HG02840 (cell line): ENCODE measurements around the gene EIF2S2.

Source experiments
- ATAC-seq: cut with Tn5 transposase; IDR thresholded peaks from one replicate; pipeline ENCODE4 v1.9.1; 2021; ENCODE audit warnings: mild to moderate bottlenecking, moderate library complexity, moderate number of reproducible peaks; ENCODE audit not compliant: unreplicated experiment, low FRiP score

Gene EIF2S2

GRCh38 chr20:34122274-34122980, 10.4 kb upstream of the EIF2S2 start:
- no peak for ATAC-seq

- no peak for ATAC-seq
Measured at GRCh38 chr20:34120213-34120612, 8.2 kb upstream of the EIF2S2 start.

- ATAC-seq, result no peak
Measured at GRCh38 chr20:34115232-34115631, 3.2 kb upstream of the EIF2S2 start.

- ATAC-seq, result no peak
Measured at GRCh38 chr20:34114809-34115208, 2.8 kb upstream of the EIF2S2 start.

- no peak for ATAC-seq
Measured at GRCh38 chr20:34112600-34113101, 608 bp upstream of the EIF2S2 start.

GRCh38 chr20:34110745-34111641, 1.1 kb downstream of the EIF2S2 start:
- no peak for ATAC-seq

GRCh38 chr20:34110025-34110744, 1.9 kb downstream of the EIF2S2 start:
- no peak for ATAC-seq

GRCh38 chr20:34109442-34109841, 2.6 kb downstream of the EIF2S2 start:
- no peak for ATAC-seq

- no peak for ATAC-seq
Measured at GRCh38 chr20:34108616-34109174, 3.3 kb downstream of the EIF2S2 start.

GRCh38 chr20:34105978-34106675, 5.9 kb downstream of the EIF2S2 start:
- no peak for ATAC-seq

GRCh38 chr20:34104059-34104458, 8.0 kb downstream of the EIF2S2 start:
- ATAC-seq, result no peak

GRCh38 chr20:34102342-34102741, 9.7 kb downstream of the EIF2S2 start:
- no peak for ATAC-seq

GRCh38 chr20:34100576-34100975, 11.5 kb downstream of the EIF2S2 start:
- no peak for ATAC-seq

- no peak for ATAC-seq
Measured at GRCh38 chr20:34099675-34100074, 12.4 kb downstream of the EIF2S2 start.

- ATAC-seq, result no peak
Measured at GRCh38 chr20:34098570-34098969, 13.5 kb downstream of the EIF2S2 start.

- no peak for ATAC-seq
Measured at GRCh38 chr20:34096699-34097444, 15.2 kb downstream of the EIF2S2 start.

- ATAC-seq, result no peak
Measured at GRCh38 chr20:34095825-34096224, 16.2 kb downstream of the EIF2S2 start.

GRCh38 chr20:34093895-34094294, 18.1 kb downstream of the EIF2S2 start:
- no peak for ATAC-seq

GRCh38 chr20:34091637-34092200, 20.3 kb downstream of the EIF2S2 start:
- ATAC-seq, result no peak
